Activated CD8-positive, alpha-beta memory T cell treated with anti-CD3 and anti-CD28 coated beads, Interleukin-2, amount 50 U/mL, for 24 hours (primary cell): Measurements from ENCODE around the gene ARL17B.
"Not testable (repeated sequence)": the region's sequence is repeated elsewhere in the genome, so short reads cannot be mapped to it uniquely, and the experiment has no call there.

Experiments used
- DNase-seq: peaks from one replicate; pipeline ENCODE4 v3.0.0-alpha.2; 2020; ENCODE audit errors: extremely low read depth

The ARL17B gene

DNA sequence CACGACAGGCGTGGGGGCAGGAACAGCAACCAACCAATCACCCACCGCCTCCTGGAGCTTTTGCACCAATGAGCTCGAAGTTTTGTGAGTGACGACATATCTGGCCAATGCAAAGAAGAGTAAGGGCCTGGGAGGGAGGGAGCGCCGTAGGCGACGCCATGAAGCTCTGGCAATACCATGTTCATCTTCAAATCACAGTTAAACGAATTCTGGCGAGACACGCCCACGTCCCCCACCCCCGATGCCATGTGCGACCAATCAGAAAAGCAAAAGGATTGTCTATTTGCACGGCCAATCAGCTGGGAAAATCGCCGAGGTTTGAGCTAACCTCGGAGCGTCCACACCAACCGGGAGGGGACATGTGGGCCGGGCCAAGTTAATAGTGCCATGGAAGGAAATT, at the start of gene ARL17B:
Gene ARL17B (minus strand): TSS at position 12 of the 400 bp plus-strand sequence. CDS start 3,369 bp downstream, outside the sequence.
- DNase-seq = peak; percentile 90

DNA sequence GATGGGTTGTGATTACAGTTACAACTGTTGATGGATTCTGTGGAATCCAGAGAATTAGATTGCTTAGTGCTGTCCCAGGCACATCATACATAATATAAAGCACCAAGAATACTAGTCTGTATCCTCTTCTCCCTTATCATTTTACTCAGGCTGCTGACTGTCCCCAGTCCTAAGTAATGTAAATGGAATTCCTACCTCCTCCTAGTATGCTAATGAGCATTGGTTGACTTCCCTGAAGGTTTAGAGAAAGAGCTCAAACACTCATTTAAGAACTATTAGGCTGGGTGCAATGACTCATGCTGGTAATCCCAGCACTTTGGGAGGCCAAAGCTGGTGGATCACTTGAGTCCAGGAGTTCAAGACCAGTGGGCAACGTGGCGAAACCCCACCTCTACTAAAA, 48.3 kb upstream of the ARL17B start:
- not testable (repeated sequence) for DNase-seq

DNA sequence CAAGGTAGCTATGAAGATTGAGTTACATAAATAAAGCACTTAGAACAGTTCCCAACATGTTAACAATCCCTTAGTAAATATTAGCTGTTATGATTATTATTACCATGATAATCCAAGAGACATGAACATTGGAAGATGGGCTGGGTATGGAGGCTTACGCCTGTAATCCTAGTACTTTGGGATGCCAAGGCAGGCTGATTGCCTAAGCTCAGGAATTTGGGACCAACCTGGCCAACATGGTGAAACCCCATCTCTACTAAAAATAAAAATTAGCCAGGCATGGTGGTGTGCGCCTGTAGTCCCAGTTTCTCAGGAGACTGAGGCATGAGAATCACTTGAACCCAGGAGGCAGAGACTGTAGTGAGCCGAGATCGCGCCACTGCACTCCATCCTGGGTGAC, 45.6 kb upstream of the ARL17B start:
- DNase-seq = not testable (repeated sequence)

DNA sequence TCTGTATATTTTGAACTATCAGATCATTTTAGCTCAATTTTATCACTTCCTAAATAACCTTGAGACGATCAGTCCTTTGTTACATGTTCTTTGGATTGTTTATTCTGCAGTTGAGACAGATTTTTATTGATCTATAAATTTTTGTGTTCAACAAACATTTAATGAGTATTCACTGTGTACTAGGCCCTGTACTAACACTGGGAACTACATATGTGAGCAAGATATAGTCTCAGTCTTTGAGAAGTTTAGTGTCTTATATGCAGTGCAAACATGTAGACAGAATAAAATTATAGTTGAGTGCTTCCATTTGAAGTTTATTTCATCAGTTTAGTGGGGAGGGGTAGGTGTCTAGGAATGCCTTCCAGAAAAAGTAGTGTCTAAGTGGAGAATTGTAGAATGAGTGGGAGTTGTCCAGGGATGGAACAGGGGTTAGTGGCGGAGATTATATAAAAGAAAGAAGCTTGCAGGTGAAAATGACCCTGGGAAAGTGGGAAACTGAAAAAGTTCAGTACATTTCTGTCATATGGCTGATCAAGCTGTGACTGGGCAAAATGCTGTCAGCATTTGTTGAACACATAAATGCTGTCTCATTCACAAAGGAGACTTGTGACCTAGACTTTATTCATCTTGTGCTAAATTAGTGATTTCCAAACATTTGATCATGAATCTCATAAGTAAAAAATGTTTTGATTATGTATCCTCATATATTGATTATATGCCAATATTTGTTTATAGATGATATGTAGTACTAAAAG, 39.6 kb upstream of the ARL17B start:
- not testable (repeated sequence) for DNase-seq

DNA sequence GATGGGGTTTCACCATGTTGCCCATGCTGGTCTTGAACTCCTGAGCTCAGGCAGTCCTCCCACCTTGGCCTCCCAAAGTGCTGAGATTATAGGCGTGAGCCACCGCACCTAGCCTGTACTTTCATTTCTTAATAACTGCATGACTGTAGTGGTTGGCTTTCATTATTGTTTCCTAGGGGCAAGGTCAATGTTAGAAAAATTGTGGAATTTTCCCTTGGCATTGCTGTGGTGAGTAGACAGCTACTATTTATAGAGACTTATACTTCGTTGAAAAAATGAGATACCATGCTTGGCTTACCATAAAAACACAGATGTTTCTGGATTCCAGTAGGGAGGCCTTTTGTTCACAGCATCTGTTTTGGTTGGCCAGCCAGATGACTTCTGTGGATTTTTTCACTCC, 39.0 kb upstream of the ARL17B start:
- DNase-seq = not testable (repeated sequence)

DNA sequence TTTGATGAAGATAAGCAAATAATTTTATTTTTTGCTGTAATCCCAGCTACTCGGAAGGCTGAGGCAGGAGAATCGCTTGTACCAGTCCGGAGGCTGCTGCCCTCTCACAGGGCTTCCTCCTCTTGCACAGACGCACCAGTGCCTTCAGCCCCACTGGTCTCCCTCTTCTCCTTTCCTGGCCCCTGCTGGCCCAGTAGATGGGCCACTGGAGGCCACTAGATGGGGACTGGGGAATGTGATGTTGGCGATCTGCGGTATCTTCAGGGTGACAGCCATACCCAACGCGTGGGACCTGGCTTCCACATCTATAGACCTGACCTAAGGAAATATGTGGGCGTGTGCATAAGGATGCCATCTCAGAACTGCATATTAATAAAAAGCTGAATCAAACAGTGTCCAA, 38.4 kb upstream of the ARL17B start:
- DNase-seq = not testable (repeated sequence)

DNA sequence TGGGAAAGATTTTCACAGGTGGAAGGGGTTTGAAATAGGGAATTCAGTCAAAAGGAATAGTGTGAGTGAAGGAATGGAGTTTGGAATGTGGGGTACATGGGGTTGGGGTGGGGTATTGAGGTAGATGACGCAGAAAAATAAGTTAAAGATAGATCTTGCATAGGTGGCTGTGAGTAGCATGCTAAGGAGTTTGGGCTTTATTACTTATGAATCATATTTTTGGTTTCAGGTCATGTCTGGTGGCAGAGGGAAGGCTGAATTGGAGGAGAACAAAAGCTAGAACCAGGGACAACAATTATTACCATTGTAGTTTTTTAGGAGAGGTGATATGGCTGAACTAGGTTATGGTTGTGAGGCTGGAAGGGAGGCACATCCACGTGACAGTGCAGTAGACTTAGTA, 34.7 kb upstream of the ARL17B start:
- not testable (repeated sequence) for DNase-seq

DNA sequence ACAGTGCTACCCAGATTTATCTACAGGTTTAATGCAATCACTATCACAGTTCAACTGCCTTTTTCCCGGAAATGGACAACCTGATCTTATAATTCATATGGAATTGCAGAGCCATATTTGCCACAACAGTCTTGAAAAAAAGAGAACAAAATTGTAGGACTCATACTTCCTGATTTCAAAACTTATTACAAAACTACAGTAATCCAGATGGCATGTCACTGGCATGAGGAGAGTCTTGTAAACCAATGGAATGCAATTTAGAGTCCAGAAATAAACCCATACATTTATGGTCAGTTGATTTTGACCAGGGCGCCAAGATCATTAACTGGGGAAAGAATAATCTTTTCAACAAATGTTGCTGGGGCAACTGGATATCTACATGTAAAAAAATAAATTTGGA, 32.1 kb upstream of the ARL17B start:
- not testable (repeated sequence) for DNase-seq

DNA sequence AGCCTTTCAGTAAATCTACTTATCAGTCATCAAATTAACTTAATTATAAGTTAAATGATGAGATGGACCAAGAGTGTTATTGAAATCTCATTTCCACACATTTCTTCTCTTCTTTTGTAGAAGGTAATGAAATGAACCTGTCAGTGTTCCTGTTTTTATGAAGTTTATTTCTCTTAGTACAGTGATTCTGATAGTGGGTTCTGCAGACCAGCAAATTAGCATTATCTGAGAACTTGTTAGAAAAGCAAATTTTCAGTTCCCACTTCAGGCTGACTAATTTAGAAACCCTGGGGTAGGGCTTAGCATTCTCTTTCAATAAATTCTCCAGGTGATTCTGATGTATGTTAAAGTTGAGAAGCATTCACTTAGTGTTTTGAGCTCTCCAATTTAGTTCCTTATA, 23.9 kb upstream of the ARL17B start:
- not testable (repeated sequence) for DNase-seq

DNA sequence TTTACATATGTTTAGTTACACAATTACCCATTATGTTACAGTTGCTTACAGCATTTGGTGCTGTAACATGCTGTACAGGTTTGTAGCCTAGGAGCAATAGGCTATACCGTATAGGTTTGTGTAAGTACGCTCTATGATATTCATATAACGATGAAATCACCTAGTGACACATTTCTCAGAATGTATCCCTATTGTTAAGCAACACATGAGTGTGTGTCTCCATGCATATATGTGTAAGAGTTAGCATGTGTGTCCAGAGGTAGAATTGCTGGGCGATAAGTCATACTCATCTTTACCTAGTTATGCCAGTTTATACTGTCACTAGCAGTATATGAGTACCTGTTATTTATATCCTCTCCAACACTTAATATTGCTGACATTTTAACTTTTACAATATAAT, 21.6 kb upstream of the ARL17B start:
- DNase-seq = not testable (repeated sequence)

DNA sequence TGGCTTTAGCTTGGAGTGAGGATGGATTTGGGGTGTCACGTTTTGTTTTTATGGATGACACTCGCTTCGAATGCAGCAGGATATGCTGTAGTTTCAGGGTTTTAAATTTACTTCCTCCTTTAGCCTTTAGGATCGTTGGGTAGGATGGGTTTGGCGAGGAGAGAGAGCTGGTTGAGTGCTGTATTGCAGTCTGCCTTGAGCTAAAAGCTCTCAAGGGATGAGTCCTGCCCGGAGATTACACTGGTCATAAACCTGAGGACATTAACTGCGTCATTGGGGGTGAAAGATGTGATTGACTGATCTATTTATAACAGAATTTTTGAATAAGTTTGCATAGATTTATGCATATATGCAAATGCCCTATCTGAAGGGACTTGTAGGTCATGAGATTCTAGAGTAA, 11.9 kb upstream of the ARL17B start:
- DNase-seq = not testable (repeated sequence)

DNA sequence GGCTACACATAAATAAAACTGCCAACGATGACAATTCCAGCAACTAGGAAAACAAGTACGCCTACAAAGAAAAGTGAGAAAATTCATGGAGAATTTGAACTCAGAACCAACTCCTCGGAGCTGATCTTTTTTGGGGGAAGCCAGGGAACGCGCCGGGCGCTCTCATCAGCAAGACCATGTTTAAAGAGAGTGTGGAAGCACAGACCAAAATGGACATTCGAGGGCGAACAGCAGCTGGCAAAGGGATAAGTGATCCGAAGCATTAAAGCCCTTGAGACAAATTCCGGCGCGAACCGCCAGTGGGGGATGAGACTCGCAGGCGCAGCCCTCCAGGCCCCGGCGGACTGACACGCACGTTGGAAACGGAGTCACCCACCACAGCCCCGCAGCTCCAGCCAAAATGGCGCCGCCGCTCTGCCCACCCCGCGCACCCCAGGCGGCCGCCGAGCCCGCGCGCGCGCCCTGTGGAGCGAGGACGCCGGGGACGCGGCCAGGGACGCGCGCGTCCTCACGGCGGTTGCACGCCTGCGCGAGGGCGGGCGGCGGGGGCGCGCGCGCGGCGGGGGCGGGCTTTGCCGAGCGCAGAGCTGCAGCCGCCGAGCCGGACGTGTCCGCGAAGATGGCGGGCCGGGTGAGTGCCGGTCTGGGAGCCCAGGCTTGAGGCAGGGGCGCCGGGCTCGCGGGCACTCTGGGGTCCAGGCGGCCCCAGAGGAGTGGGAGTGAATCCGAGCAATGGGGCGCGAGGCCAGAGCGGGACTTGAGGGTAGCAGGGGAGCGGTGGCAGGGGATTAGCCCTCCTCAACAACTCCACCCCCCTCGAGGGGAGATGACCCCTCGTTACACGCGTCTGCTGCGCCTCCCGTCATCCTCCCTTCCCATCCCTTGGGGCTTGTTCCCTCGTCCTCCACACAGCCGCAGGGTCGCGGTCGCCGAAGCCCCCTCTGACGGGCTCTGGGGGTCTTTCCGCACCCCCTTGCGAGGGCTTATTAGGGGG, 11.0 kb upstream of the ARL17B start:
- DNase-seq = not testable (repeated sequence)

DNA sequence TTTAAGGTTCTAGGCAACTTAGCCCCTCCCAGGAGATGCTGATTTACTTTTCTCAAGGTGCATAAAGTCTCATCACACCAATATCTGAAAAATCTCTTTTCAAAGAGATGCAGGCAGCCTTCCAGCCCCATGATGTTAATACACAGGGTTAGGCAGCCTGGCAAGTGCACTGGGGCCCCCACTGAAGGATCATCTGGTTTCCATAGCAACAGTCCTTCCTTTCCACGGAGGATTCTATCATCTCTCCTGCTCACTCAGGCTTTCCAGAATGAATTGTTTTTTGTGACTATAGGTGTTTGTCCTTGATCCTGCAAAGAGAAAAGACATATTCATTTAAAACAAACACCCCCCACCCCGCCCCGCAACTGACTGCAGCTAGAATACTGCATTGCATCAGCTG, 6.0 kb upstream of the ARL17B start:
- DNase-seq = not testable (repeated sequence)

DNA sequence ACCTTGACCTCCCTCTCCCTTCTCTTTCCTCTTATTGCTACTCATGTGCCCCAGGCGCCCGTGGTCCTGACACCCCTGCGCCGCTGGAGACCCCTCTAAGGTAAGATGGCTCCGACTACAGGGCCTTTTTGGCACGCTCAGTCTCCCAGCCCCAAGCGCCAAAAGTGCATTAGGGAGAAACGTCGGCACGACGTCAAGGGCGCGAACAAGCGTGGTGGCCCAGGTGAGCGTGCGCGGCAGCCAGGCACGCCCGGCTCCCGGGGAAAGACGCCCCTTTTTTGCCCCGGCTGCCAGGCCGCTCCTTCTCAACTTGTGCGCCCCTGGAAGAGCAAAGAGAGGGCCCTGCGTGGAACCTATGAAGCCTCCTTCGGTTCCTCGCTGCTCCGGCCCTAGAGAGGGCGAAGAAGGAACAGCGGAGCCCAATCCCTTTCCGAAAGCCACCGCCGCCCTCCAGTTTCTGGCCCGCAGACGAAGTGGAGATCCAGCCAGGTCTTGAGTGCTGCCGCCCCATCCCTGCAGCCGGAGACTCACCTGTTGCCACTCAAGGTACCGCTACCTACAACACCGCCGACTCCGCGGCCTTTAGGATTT, 326 bp downstream of the ARL17B start:
- not testable (repeated sequence) for DNase-seq

DNA sequence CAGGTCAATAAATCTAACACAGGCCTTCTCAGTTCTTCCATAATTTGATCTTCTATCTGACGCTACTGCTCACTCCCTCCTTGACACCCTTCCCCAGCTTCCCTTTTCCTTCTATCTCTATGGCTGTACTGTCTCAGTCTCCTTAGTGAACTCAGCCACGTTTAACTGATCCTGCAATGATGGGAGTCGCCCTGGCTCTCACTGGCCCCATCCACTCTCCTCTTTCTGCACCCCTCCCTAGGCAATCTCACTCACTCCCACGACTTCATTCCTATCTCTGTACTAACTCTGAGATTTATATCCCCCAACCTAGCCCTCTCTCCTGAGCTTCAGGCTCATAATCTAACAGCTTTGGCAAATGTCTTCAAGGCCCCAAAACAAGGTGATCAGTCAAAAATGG, 7.7 kb downstream of the ARL17B start:
- DNase-seq = not testable (repeated sequence)

DNA sequence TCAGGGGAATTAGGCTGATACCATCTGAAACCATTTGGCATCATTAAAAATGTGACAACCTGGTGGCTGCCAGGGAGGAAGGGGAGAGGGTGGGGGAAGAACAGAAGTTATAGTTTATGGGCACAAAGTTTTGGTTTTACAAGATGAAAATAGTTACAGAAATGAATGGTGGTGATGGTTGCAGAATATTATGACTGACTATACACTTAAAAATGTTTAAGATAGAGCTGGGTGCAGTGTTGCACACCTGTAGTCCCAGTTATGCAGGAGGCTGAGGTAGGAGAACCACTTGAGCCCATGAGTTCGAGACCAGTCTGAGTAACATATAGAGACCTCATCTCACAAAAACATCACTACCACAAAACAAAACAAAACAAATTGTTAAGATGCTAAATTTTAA, 12.5 kb downstream of the ARL17B start:
- DNase-seq = not testable (repeated sequence)

DNA sequence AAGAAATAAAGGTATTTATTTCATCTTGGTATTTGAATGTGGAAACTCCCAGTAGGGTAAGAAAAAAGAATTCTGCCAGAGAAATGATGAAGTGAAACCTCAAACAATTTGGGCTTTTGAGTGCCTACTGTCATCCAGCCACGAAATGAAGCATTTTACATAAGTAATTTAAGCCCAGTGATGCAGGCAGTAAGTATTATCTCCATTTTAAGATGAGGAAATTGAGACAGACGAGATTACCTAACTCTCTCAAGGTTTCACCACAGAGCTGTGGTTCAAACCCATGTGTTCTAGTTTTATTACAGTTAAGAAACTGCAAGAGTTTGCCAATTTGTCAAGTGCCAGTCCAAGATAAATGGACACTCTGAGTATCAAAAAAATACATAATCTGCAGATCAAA, 13.2 kb downstream of the ARL17B start:
- DNase-seq = not testable (repeated sequence)

DNA sequence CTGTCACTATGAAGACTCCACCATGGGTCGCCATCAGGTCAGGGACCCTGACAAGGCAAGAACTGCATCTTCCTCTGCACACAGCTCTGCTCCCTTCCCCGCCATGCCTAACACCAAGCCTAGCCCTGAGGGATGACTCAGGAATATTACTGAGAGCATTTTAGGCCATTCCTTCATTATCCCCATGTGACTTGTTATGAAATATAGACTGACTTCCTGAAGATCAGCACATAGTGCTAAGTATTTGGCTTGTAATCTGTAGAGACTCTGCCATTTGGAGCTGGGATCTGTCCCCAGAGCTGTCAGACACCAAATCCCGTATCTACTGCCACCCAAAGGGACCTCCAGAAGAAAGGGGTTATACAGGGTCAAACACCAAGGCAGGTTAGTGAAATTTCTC, 19.4 kb downstream of the ARL17B start:
- not testable (repeated sequence) for DNase-seq

DNA sequence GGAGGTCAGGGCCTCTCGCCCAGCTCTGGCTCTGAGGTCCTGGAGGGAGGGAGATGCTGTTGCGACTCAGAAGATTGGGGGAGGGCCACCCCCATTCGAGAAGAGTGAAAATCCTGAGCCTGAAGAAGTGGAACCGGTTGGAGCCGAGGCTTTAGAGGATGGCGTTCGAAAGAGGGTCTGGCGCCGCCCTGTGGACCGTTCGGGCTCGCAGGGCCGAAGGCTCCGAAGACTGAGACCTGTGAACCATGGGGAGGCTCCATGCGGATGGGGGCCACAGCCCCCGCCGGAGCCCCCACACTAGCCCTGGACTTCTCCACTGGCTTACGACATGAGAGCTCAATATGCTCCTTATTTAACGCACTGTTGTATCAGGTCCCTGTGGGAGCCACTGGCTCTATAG, 20.3 kb downstream of the ARL17B start:
- DNase-seq = not testable (repeated sequence)

DNA sequence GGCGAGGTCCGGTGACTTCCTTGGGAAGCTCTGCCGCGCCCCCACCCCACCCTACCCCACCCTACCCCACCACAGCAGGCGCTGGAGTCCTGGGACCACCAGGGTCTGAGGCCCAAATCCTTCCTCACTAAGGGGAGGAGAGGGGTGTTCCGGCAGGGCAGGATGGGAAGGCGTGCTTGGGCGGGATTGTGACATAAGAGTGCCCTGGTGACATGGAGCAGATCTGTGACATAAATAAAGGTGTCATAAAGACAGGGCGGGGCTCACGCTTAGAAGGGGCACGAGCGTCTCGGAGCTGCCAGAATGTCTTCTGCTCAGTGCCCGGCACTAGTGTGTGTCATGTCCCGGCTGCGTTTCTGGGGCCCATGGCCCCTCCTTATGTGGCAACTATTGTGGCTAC, 66.7 kb downstream of the ARL17B start, which contains the start of gene LRRC37A:
Gene LRRC37A (plus strand): TSS at position 301 of the 400 bp plus-strand sequence. CDS start 3 bp downstream, at position 304.
- not testable (repeated sequence) for DNase-seq

DNA sequence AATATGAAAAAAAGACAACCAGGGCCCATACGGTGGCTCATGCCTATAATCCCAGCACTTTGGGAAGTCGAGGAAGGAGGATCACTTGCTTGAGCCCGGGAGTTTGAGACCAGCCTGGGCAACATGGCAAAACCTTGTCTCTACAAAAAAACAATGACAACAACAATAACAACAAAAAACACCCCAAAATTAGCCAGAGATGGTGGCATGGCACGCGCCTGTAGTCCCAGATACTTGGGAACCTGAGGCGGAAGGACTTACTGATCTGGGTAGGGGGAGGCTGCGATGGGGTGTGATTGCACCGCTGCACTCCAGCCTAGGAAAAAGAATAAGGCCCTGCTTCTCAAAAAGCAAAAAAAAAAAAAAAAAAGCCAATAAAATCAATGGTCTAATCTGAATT, 69.9 kb downstream of the ARL17B start:
- DNase-seq = not testable (repeated sequence)
